ENCODE measurements around the gene CDS2.
A peak's percentile ranks its signal among the peaks of the same experiment; 100 is the strongest.
"Not testable (repeated sequence)": the region's sequence is repeated elsewhere in the genome, so short reads cannot be mapped to it uniquely, and the experiment has no call there.

Gene CDS2

DNA sequence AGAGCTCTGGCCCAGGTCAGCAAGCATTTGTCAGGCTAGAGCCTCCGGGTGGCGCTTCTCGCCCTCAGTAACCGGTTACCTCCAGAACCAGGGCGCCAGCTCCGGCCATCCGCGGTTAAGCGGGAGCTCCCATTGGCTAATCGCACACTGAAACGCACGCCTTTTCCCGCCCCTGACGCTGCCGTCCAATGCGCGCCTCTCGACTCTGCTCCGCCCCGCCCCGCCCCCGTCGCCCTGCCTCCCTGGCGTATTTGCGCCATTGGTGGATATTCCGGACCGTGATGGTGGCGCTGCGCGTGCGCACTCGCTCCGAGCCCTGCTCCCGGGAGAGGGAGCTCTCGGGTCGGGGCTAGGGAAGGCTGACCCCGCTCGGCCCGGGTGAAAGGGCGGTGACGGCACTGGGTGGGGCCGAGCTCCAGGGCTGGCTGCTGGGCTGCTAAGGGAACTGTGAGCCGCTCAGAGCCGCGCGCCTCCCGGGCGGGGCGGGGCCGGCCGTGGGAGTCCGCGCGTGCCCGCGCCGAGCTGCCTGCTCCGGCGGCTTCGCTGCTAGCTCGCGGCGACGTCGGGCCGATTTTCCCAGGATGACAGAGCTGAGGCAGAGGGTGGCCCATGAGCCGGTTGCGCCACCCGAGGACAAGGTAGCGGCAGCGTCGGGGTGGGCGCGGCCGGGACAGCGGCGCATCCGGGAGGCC is at the start of gene CDS2:
Gene CDS2, plus strand, starts transcription at position 497 of the 692 bp plus-strand sequence. Its CDS starts 85 bp downstream, at position 582.
- DNase-seq (ENCODE audit: low read depth): peak; percentile 100

DNA sequence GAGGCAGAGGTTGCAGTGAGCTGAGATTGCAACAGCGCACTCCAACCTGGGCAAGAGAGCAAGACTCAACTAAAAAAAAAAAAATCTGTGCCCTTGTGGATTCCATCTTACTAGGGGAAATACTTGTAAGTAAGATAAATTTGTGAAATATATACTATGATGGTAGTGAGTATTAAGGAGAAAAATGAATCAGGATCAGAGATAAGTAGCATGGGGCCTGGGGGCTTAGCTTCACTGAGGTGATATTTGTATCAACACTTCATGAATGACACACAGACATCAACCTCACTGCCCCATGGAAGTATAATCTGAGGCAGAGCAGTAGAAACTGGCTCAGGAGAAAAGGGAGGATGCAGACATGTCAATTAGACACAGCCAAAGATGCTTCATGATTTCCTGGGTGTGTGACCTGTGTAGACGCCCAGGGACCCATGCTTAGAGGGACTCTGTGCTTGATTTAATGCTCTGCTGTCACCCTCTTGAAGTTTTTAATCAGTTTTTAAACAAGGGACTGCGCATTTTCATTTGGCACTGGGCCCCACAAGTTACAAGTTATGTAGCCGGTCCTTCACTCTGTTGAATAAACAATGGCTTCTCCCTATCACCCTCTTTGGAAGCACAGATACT is 48.9 kb upstream of the CDS2 start:
- no peak for DNase-seq (ENCODE audit: low read depth)

DNA sequence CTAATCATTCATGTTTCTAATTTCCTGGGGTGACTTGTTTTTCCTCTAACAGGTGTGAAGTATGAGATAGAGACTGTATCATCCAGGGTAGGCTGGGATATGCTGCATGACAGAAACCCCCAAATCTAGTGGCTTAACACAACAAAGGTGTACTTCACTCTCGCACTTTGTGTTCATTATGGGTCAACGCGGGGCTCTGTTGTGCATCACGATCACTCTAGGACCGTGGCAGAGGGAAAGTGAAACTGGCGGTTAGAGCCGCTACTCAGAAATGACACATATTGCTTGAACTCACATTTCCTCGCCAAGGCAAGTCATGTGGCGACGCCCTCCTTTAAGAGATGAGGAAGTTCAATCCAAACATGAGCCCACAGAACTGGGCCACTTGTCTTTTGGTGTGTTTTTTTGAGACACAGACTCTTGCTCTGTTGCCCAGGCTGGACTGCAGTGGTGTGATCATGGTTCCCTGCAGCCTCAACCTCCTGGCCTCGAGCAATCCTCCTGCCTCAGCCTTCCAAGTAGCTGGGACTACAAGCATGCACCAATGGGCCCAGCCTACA is 48.3 kb upstream of the CDS2 start:
- peak; percentile 52 for DNase-seq (ENCODE audit: low read depth)

DNA sequence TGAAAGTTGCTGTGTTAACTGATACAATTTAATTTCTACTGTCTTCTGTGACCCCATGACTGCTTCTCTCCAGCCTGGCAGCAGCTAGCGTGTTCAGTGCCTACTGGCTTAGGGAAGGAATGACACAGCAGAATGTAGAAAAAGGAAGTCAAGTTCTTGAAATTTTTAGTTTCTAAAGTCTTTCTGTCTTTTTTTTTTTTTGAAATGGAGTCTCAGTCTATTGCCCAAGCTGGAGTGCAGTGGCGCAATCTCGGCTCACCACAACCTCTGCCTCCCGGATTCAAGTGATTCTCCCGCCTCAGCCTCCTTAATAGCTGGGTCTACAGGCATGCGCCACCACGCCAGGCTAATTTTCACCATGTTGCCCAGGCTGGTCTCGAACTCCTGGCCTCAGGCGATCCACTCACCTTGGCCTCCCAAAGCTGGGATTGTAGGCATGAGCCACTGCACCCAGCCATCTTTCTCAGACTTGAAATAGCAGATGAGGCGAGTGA is 46.4 kb upstream of the CDS2 start:
- DNase-seq (ENCODE audit: low read depth): no peak

DNA sequence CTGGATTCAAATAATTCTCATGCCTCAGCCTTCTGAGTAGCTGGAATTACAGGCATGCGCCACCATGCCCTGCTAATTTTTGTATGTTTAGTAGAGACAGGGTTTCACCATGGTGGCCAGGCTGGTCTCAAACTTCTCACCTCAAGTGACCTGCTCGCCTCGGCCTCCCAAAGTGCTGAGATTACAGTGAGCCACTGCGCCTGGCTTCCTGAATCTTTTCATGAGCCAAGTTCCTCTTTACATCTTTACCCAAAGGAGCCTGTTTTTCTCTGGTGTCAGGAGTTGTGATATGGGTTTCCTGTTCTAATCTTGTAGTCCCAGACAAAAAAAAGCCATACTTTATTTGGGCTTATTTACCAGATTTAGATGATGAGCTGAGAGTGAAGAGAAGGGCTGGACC is 41.4 kb upstream of the CDS2 start:
- DNase-seq (ENCODE audit: low read depth): no peak

DNA sequence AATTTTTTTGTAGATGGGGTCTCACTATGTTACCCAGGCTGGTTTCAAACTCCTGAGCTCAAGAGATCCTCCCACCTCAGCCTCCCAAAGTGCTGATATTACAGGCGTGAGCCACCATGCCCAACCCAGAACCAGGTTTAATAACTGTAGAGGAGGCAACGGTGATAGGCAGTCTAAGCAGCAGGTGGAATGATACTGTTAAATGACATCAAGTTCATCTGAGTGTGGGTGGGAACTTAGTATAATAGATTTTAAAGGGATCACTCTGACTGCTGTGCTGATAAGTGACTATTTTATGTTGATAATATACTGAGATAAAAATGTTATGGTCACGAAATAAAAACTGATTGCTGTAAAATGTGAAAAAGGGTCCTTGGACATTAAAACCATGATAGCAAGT is 38.1 kb upstream of the CDS2 start:
- DNase-seq (ENCODE audit: low read depth): no peak

DNA sequence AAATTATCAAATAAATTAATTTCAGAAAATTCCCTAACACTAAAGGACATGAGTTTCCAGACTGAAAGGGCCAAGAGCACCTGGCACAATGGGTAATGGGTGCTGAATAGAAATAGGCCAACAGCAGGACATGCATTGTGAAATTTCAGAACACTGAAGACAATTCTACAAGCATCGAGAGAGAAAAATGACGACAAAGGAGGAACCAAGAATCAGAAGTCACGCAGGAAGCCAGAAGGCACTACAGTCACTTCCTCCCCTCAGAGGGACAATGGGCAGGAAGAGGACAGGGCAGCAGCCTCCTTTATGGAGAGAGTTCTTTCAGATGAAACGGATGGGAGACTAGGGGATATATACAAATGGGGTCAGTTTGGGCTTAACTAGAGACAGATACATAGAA is 36.6 kb upstream of the CDS2 start:
- no peak for DNase-seq (ENCODE audit: low read depth)

DNA sequence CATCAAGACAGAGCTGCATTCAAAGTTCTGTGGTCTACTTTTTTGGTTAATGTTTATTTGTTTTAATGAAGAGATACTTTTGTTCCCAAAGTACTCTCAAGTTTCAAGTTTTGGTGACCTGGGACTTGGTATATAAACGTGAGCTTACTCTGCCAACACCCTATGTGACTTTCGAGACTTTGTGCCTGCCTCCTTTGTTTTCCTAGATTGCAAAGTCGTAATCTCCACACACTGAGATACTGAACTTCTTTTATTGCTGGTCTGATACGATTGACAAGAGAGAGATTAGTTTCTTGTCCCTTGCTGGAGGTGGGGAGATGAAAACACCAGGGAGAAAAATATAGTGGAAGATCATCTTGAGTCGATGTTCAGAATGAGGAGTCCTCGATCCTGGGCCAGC is 34.9 kb upstream of the CDS2 start:
- DNase-seq (ENCODE audit: low read depth): no peak

DNA sequence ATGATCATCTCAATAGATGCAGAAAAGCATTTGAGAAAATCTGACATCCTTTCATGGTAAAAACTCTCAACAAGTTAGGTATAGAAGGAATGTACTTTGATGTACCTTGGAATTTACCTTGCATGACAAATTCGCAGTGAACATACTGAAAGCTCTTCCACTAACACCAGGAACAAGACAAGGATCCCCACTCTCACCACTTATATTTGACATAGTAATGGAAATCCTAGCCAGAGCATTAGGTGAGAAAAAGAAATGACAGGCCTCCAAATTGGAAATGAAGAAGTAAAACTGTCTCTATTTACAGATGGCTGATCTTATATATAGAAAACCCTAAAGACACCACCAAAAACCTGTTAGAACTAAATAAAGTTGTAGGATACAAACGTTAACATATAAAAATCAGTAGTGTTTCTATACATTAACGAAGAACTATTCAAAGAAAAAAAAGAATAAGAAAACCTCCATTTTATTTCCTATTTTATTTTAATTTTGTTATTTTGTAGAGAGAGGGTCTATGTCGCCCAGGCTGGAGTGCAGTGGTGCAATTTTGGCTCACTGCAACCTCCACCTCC is 34.0 kb upstream of the CDS2 start:
- DNase-seq (ENCODE audit: low read depth): no peak

DNA sequence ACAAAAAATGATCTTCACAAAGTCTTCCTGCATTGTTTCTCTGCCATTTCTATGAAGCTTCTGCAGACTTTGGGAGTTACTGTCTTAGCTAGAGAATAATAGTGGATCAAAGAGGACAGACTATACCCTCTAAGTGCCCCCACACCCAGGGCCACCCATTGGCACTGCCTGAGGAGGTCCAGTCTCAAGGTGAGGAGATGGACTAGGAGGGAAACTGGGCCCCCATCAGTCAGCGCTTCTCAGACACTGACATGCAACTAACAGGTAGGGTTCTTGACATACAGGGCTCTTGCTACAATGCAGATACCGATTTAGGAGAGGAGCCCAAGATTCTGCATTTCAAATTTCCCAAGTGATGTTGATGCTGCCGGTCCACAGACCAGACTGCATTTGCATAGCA is 31.4 kb upstream of the CDS2 start:
- no peak for DNase-seq (ENCODE audit: low read depth)

DNA sequence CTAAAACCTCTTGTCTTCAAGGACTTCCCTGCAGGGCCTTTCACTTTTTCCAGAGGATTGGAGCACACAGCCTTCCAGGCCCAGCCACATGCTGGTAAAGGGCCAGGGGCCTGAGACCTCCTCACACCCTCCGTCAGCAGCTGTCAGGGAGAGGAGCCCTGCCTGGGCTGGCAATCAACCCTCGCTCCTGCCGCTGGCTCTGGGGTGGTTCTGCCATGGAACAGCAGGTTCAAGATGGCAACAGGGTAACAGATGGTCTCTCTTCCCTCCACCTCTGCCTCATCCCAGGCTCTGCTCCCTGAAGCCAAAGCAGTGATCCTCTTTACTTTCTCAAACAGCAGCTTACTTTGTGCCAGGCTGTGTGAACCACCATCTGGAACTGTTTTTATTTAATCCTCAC is 30.9 kb upstream of the CDS2 start:
- DNase-seq (ENCODE audit: low read depth): no peak

DNA sequence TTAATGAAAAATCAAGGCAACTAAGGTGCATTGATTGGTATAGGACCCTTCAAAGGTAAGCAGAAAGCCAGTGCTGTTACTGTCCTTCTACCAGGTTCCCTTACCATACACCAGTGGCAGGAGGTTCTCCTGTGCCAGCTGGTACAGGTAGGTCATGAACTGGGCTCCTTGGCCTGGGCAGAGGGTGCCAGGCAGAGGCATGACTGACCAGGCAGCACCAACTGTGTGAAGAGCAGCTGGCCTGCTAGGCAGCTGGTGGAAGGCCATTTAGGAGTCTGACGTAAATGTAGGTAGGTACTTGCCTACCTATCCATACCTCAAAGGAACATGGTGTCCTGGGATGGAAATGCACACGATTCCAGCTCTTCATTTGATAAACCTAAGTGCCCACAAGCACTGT is 30.3 kb upstream of the CDS2 start:
- no peak for DNase-seq (ENCODE audit: low read depth)

DNA sequence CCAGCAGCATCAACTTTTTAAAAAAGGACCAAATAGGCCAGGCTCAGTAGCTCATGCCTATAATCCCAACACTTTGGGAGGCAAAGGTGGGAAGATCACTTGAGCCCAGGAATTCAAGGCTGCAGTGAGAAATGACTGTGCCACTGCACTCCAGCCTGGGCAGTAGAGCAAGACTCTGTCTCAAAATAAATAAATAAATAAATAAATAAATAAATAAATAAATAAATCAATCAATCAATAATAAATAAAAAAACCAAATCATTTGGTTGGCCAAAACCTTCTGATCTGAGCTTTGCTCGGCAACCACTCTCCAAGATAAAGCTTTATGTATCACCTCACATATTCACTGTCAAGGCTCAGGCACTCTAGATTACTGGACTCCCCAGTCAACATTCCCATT is 27.8 kb upstream of the CDS2 start:
- not testable (repeated sequence) for DNase-seq (ENCODE audit: low read depth)

DNA sequence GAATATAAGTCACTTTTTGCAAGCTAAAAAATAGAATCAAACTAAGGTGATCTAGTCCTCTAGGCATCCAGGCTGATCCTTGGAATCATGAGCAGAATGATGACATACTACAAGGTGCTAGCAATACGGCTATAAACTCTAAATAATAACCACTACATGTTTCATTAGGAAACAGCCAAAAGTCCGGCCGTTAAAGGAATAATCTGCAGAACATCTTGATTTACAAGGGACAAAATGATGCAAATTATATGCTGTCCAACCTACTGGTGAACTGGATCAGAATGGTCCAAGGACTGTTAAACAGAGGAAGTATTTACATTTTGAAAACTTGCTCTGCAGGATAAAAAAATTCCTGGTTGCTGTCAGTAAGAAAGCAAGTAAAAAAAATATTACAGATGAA is 26.9 kb upstream of the CDS2 start:
- DNase-seq (ENCODE audit: low read depth): not testable (repeated sequence)

DNA sequence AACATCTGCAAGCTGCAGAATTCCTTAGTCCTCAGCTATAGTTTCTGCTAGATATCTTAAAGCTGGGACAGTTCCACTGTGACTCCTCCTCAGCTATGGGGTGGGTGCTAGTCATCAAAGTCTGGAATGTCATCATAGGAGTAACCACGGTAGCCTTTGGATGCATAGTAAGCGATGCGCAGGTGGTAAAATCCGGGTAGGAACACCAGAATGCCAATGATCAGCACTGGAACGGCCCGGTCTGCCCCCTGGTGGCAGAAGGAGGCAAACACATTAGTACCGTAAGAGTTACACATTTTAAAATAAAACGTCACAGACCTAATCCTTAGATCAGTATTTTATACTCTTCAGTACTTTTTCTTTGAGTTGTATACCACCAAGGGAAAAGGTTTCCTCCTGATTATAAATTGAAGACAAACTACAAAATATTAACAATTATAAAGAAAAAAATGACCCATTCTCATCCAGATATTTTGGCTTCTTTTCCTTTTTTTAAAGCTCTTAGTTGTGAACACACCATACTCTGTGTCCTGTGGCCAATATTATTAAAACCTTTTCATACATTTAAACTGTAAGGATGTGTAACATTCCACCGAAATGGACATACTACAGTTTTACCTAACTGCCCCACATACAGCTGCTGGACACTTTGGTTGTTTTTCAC is 26.0 kb upstream of the CDS2 start:
- DNase-seq (ENCODE audit: low read depth): peak; percentile 48

DNA sequence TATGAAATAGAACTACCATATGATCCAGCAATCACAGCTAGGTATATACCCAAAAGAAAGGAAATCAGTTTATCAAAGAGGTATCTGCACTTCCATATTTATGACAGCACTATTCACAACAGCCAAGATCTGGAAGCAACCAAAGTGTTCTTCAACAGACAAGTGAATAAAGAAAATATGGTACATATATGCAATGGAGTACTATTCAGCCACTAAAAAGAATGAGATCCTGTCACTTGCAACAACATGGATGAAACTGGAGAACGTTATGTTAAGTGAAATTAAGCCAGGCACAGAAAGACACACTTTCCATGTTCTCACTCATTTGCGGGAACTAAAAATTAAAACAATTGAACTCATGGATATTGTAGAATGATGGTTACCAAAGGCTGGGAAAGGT is 22.3 kb upstream of the CDS2 start:
- no peak for DNase-seq (ENCODE audit: low read depth)

DNA sequence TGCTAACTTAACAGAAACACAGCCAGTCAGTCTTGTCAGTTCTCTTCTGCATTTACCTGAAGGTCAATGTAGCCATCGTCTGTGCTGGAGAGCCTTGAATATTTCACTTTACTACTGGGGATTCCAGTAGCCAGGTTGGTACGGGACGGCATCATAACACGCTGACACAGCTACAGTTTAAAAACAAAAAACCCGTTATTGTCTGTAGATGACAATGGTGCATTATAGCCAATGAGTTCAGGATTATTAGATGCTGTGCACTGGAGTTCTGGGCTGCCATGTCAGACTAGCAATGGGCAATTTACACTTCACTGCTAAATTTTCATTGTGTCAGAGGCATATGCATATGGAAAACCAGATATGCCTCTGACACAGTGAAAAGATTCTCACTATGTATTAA is 17.5 kb upstream of the CDS2 start:
- DNase-seq (ENCODE audit: low read depth): no peak

DNA sequence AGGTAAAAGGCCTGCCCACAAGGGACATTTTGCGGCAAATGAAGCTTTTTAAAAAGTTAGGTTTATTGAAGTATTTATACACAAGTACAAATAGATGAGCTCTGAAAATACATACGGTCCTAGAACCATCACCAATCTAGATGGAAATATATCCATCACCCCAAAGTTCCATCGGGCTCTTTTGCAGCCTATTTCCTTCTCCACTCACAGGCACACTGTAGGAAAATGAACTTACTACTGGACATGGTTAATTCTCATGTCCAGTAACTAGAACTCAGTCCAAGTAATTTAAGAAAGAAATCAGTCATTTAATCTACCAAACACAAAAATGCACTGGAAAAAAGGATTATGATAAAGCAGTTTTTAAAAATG is 13.2 kb upstream of the CDS2 start:
- DNase-seq (ENCODE audit: low read depth): no peak

DNA sequence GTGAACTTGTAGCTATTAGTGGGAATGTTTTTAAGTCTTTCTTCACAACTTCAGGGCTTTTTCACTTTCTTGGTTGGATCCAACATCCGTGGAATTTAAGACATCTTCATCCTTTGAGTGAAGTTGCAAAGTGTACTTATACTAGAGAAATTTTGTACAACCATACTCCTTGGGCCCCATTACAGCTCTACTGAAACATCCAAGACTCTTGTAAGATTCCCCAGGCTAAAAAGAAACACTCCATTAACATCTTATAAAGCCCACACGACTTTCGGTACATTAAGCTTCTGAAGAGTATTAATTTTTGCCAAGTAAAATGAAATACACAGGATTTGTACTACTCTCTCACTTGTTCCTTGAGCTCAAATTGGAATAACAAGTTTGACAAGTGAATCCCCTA is 12.4 kb upstream of the CDS2 start:
- DNase-seq (ENCODE audit: low read depth): no peak

DNA sequence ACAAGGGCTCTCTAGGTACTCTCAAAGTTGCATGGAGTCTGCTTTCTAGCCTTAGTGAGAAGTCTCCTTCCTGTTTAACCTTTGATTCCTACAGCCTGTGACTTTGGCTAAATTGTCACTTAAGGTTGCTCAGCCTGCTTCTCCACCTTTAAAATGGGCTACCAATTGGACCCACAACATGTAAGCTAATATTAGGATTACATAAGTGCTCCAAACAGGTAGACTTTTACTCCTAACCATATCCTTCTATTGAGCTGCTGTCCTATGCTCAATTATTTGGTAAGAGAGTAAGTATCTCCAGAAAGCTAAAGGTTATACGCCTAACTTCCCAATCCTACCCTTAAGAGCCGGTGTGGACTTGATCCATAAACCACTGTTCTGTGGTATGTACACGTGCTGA is 9.9 kb upstream of the CDS2 start:
- no peak for DNase-seq (ENCODE audit: low read depth)

DNA sequence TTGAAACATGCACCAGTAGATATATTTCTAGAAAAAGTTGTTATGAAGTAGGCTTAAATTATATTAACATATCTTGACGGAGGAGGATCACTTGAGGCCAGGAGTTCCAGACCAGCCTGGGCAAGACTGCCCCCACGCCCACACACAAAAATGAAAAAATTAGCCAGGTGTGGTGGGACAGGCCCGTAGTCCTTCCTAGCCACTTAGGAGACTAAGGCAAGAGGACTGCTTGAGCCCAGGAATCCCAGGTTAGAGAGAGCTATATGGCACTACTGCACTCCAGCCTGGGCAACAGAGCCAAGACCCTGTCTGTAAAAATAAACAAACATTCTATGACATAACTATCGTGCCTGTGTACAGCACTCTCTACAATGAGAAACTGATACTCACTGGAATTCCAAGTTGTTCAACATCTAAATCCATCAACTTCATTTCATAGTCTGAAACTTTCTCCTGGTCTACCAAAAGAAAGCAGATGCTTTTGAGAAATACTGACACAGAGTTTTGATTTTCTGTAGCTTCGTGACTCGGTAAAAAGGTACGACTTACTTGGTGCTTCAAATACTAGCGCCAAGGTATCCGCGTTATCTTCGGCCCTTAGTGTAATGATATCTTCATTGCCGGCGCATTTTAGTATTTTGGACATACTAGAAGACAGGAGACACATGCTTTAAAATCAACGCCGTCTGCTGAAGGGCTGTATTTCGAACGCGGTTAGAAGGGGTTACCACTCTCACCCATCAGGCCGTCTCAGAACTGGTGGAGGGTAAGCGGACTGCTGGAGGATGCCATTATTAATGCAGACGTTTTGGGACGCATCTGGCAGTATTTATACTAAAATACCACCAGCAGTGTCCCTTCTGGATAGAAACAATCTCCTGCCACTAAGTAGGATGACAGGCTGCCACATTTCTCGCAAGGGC is 8.3 kb upstream of the CDS2 start:
- DNase-seq (ENCODE audit: low read depth): no peak

DNA sequence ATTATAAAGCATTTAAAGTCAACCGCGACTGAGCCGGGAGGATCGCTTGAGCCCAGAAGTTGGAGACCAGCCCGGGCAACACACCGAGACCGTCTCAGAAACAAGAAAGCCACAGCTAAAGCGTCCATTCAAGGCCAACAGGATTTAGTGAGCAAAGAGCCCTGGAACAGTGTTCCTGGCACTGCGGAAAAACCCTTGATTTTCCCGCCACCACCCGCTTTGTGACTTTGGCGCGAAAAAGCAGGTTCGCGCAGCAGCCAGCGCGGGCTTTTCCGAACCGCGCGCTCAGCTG is 7.7 kb upstream of the CDS2 start:
- no peak for DNase-seq (ENCODE audit: low read depth)
